Uterus (tissue), 4 donors: ENCODE measurements around the gene SPTBN5. TPM values are rescaled to one million over a fixed set of nuclear protein-coding genes. Genes with fewer than 3 reads are reported as not detected.

Experiments
- DNase-seq, 2 donors: peaks; one replicate each; pipeline ENCODE4 v3.0.0-alpha.2; 2019 to 2020
- H3K27ac ChIP-seq, 2 donors: fragments of 200-600 bp; sonication (generic); 1 replicate in 1 of 2; 2 replicates in 1 of 2; pipeline ENCODE4 v1.5.1; 2016 to 2018
- H3K27me3 ChIP-seq, 2 donors: fragments of 200-600 bp; sonication (generic); one replicate each; pipeline ENCODE4 v1.5.1; 2018 to 2019; ENCODE audit warnings: control low read depth in 1 of 2
- H3K36me3 ChIP-seq, 2 donors: fragments of 200-600 bp; sonication (generic); one replicate each; pipeline ENCODE4 v1.5.1; 2019; ENCODE audit warnings: control low read depth in 1 of 2
- H3K4me1 ChIP-seq, 2 donors: fragments of 200-600 bp; sonication (generic); one replicate each; pipeline ENCODE4 v1.5.1; 2018 to 2019; ENCODE audit warnings: control low read depth in 1 of 2
- H3K4me3 ChIP-seq, 2 donors: fragments of 200-600 bp; sonication (generic); 1 replicate in 1 of 2; 2 replicates in 1 of 2; pipeline ENCODE4 v1.5.1; 2018 to 2019; ENCODE audit warnings: mild to moderate bottlenecking in 1 of 2
- H3K9me3 ChIP-seq, 2 donors: fragments of 200-600 bp; sonication (generic); one replicate each; pipeline ENCODE4 v1.5.1; 2019; ENCODE audit warnings: control low read depth in 1 of 2
- POLR2A ChIP-seq, 2 donors: fragments of 450-650 bp; IDR thresholded peaks; one replicate each; pipeline ENCODE4 v1.6.1; 2016; ENCODE audit warnings: antibody characterized with exemption in 2 of 2, mild to moderate bottlenecking in 1 of 2, moderate library complexity in 1 of 2
- intact Hi-C: fragments of 100-400 bp; cut with DNase I; formaldehyde crosslinking; loops from one replicate; pipeline ENCODE4 v1.15.1; 2023; ENCODE audit warnings: low total_unique reads
- total RNA-seq, 4 donors: library from RNA; depleted of rRNA in 3 of 4; stranded (reverse); fragments of >200 nt in 3 of 4; gene quantifications; one replicate each; pipeline versions ENCODE4 v1.1.0 to v1.2.4, GENCODE V29; 2014 to 2023
- TF ChIP-seq, protein P1 (sequence below), 4 experiments: fragments of 200-600 bp in 2 of 4; fragments of 450-650 bp in 2 of 4; sonication (generic) in 2 of 4; IDR thresholded peaks; one replicate each; pipeline ENCODE4 v1.5.1; 2016 to 2019; ENCODE audit warnings: antibody characterized with exemption in 4 of 4, mild to moderate bottlenecking in 2 of 4, moderate library complexity in 1 of 4
- donor health status: DM: yes; HTN: yes; CAD: no.

The SPTBN5 gene
- total RNA-seq, 4 donors from 2014 or later: 0.51 to 0.76 (median 0.61) TPM; not detected in 1

DNA sequence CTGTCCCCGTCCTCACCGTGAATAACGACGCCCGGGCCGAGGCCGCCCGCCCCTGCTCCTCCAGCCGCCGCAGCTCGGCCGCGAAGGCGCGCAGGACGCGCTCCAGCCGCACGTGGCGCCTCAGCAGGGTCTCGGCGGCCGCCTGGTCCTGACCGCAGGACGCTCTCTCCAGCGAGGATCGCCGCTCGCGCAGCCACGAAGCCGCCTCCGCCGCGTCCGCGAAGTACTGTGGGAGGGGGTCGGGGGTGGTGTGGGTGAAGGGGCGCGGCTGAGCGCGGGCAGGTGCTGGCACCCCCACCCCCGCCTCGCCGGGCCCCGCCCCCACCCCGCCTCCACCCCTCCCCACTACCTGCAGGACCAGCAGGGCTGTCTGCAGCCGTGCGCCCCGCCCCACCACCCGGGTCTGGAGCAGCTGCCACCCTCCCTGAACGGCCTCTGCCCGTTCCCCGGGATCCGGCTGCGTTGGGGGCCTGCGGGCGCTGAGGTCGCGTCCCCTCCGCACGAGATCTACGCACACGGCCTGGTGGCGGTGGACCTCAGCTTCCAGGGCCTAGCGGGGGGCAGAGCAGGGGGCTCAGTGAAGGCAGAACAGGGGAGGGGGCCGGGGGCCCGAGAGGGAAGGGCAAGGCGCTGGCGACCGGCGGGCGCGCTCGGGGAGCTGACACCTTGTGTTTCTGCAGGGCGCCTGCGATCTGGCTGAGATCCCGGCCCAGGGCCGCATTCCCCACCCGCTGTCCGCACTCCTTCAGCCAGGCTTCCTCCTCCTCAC is 11.7 kb downstream of the SPTBN5 start:
- H3K4me1 ChIP-seq: peaks cover 0 to 11% of the 10 kb centered on the region in 2 donors
- H3K27ac ChIP-seq: no peak overlapping the region
- peak overlapping the region; percentile 1 to 19 for H3K4me3 ChIP-seq
- H3K36me3 ChIP-seq: no peaks in the 10 kb centered on the region
- H3K27me3 ChIP-seq: no peaks in the 10 kb centered on the region
- TF ChIP-seq, protein P1, sequence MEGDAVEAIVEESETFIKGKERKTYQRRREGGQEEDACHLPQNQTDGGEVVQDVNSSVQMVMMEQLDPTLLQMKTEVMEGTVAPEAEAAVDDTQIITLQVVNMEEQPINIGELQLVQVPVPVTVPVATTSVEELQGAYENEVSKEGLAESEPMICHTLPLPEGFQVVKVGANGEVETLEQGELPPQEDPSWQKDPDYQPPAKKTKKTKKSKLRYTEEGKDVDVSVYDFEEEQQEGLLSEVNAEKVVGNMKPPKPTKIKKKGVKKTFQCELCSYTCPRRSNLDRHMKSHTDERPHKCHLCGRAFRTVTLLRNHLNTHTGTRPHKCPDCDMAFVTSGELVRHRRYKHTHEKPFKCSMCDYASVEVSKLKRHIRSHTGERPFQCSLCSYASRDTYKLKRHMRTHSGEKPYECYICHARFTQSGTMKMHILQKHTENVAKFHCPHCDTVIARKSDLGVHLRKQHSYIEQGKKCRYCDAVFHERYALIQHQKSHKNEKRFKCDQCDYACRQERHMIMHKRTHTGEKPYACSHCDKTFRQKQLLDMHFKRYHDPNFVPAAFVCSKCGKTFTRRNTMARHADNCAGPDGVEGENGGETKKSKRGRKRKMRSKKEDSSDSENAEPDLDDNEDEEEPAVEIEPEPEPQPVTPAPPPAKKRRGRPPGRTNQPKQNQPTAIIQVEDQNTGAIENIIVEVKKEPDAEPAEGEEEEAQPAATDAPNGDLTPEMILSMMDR (IDR thresholded peaks at IDR 0.05): no peak
- TF ChIP-seq POLR2A (IDR thresholded peaks at IDR 0.05): no peak
- intact Hi-C loops: no loop called here
- no peaks in the 10 kb centered on the region for H3K9me3 ChIP-seq
- DNase-seq: no peak

DNA sequence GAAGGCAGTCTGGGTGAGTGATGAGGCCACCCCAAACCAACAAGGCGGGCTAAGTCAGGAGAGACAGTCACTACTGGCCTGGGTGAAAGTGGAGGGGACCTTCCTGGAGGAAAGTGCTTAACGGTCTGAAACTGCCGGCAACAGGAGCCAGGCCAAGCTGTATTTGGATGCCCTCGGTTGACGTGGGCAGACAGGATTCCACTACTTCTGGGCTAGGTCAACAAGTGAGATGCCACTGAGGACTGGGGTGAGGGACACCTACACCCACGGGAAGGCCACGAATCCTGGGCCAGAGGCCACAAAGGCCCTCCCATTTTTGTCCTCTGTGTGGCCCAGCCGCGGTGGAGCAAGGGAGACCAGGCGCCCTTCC is 12.3 kb downstream of the SPTBN5 start:
- no peak for DNase-seq
- H3K9me3 ChIP-seq: no peaks in the 10 kb centered on the region
- intact Hi-C loops: no loop called here
- H3K4me1 ChIP-seq: peaks cover 0 to 11% of the 10 kb centered on the region in 2 donors
- H3K36me3 ChIP-seq: no peaks in the 10 kb centered on the region
- no peaks in the 10 kb centered on the region for H3K27me3 ChIP-seq
- no peak overlapping the region for H3K27ac ChIP-seq
- TF ChIP-seq, protein P1 (IDR thresholded peaks at IDR 0.05): no peak
- TF ChIP-seq POLR2A (IDR thresholded peaks at IDR 0.05): no peak
- H3K4me3 ChIP-seq: peak overlapping the region in 1 of 2 donors; percentile 19

DNA sequence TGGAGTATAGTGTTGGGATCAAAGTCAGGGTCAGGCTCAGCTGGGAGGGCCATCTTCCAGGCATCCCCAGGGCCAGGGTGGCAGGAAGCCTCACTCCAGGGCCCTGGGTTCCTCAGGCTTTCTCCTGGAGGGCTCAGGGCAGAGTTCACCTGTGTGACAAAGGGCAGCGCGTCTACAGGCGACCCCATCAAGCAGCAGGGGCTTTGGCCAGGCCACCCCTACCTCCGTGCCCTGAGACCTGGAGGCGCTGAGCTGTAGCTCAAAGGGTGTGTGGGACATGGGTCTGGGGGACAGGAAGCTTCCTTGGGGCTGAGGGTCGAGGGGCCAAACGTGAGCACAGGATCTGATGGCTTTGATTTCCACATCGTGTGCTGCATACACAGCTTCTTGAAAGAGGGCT is 12.8 kb downstream of the SPTBN5 start:
- H3K27me3 ChIP-seq: no peaks in the 10 kb centered on the region
- no peaks in the 10 kb centered on the region for H3K9me3 ChIP-seq
- DNase-seq: no peak
- H3K36me3 ChIP-seq: no peaks in the 10 kb centered on the region
- no peak overlapping the region for H3K27ac ChIP-seq
- intact Hi-C loops: no loop called here
- no peak overlapping the region for H3K4me3 ChIP-seq
- peaks cover 0 to 11% of the 10 kb centered on the region in 2 donors for H3K4me1 ChIP-seq
- TF ChIP-seq, protein P1 (IDR thresholded peaks at IDR 0.05): no peak
- no peak for TF ChIP-seq POLR2A (IDR thresholded peaks at IDR 0.05)

DNA sequence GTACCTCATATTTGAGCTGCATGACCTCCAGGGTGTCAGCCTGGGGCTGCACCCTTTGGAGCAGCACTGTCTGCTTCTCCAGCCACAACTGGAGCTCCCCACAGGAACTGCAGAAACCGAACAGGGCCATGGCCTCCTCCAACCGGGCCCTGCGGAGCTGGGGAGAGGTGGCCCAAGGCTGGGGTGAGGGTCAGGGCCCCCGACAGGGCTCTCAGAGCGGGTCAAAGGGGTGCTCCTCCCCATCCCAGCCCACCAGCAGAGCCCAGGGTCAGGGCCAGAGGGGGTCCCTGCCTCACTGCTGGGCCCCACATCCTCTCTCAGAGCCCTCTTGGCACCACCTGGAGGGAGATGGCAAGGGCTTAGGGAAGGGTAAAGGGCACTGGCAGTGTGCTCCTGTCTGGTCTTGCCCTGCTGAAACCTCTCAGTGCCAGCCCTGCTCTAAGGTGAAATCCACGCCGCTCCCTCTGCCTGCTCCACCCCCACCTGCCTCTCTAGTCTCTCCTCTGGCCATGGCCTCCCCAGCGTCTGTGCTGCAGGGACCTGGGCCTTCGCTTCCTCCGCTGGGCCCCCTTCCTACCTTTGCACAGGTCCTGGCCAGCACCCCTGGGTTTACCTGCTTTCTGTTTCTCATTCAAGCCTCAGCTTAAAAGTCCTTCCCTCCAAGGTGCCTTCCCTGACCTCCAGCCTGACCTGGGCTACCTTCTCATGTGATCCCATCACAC is 13.5 kb downstream of the SPTBN5 start:
- no peaks in the 10 kb centered on the region for H3K27me3 ChIP-seq
- H3K4me1 ChIP-seq: peaks cover 0 to 11% of the 10 kb centered on the region in 2 donors
- H3K4me3 ChIP-seq: no peak overlapping the region
- H3K27ac ChIP-seq: no peak overlapping the region
- H3K9me3 ChIP-seq: no peaks in the 10 kb centered on the region
- H3K36me3 ChIP-seq: no peaks in the 10 kb centered on the region
- TF ChIP-seq POLR2A (IDR thresholded peaks at IDR 0.05): no peak
- TF ChIP-seq, protein P1 (IDR thresholded peaks at IDR 0.05): no peak
- no peak for DNase-seq
- intact Hi-C loops: no loop called here

DNA sequence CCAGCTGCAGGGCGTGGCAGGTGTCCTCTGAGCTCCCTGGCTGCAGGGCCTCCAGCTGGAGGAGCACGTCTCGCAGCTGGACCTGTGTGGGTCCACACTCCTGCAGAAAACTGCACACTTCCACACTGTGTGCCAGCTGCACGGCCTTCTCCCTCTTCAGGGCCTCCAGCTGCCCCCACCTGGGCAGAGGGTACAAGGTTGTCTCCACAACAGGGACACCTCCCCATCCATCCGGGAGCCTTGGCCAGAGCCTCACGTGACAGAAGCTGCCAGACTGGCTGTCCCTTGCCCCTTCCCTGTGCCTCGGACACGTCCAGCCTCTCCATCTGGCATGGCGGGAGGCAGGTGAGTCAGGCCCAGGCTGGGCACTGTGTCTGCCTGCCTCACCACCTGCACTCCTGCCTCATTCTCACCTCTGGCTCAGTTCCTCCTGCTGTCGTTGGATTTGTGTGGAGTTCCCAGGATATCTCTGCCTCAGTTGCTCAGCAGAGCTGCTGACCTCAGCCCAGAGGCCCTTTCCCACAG is 14.5 kb downstream of the SPTBN5 start:
- intact Hi-C loops: no loop called here
- Histone ChIP-seq H3K4me1 (peaks cover 0 to 11% of the 10 kb centered on the region in 2 donors), H3K9me3 (no peaks in the 10 kb centered on the region), H3K27me3 (no peaks in the 10 kb centered on the region), H3K36me3 (no peaks in the 10 kb centered on the region), H3K27ac (no peak overlapping the region), H3K4me3 (no peak overlapping the region)
- TF ChIP-seq, protein P1 (IDR thresholded peaks at IDR 0.05): no peak
- TF ChIP-seq POLR2A (IDR thresholded peaks at IDR 0.05): no peak
- DNase-seq: no peak
